ENCODE measurements around the gene SIAH1.
A peak's percentile ranks its signal among the peaks of the same experiment; 100 is the strongest.
"Not testable (repeated sequence)": the region's sequence is repeated elsewhere in the genome, so short reads cannot be mapped to it uniquely, and the experiment has no call there.

Gene SIAH1

DNA sequence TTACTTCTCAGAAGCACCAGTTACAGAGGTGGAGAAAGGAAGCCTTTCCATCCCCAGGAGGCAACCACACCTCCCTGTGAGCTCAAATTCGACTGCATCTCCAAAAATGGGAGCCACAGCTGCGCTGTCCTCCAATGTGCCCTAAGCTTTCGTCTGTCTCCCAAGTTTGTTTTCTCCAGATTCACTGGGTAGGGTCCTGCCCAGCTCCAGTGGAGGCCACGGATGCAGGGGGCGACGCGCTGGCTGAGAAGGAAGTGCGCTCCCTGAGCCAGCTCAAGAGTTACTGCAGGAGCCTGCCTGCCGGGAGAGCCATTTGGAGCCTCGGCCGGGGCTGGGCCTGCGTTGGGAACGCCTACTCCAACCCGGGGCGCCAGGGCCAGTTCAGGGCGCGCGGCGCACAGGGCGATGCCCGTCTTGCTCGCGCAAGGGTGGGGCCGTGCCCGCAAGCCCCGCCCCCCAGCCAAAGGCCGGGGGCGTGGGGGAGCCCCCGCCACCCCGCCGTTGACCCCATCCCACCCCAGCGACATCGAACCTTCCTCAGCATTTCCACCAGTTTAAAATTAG is 19.5 kb downstream of the SIAH1 start:
- DNase-seq = peak; percentile 94

DNA sequence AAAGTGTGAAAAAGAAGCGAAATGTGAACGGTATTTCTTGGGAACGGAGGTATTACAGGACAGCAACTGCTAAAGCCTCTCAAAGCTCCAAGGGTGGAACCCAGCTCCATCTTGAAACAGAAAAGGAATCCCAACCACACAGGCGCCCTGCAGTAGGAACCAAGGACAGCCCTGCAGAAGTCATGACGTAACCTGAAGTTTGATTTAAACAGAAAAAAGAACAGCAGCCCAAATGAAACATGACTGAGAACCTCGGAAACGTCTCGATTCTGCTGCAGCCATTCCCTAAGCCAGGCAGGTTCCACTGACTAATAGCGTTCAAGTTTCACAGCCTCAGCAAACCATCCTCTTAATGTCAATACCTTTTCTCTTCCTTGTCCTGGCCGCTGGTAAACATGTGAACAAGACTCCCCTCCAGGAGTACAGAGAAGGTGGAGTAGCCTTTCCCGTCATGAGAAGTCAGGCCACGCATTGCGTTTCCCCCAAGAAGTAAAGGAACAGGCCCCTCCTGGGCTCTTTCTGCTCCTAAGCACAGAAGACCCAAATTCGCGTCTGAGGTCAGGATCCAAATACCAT is 20.1 kb downstream of the SIAH1 start:
- no peak for DNase-seq

GRCh38 chr16:48361540-48362144 is 23.6 kb downstream of the SIAH1 start:
- no peak for DNase-seq

DNA sequence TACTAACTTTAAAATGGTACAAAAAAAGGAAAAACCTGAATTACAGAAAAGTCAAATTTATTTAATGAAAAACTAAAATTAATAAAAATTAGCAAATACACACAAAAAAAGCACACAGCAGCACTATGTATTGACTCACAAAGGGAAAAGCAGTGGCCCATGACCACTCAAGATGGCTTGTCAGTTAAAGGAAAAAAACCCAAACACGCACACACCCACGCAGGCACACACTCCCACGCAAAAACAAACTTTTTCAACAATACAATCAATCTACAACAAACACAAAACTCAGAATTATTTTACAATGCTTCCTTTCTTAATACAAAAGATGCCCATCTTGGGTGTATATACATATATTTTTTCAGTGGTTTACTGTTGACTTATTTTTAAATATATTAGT is 24.2 kb downstream of the SIAH1 start:
- DNase-seq = no peak

DNA sequence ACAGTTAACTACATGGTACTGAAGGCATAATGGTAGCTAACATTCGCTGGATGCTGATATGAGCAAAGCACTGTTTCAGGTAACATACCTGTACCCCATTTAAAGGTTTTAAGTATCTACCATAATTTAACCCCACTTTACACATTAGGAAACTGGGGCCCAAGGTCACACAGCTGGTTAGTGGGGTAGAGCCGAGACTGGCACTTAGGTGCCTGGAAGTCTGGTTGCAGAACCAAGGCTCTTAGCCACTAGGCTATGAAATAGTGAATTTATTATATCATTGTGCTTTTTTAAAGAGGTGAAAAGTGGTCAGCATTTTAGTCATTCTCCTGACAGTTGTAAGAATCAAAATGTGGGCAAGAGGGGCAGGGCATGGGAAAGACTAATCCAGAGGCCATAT is 25.2 kb downstream of the SIAH1 start:
- DNase-seq = no peak

DNA sequence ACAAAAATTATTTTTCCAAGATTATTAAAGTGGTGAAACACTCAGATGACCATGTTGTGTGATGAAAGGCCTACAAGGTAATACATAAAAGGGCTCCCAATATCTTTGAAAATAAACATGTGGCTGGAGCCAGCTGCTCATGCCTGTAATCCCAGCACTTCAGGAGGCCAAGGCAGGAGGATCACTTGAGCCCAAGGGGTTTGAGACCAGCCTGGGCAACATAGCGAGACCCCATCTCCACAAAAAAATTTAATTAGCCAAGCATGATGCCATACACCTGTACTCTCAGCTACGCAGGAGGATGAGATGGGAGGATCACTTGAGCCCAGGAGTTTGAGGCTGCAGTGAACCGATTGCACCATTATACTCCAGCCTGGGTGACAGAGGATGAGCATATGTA is 26.8 kb downstream of the SIAH1 start:
- no peak for DNase-seq

GRCh38 chr16:48356633-48357376 is 28.4 kb downstream of the SIAH1 start:
- no peak for DNase-seq

GRCh38 chr16:48354877-48355855 is 30.0 kb downstream of the SIAH1 start:
- DNase-seq = no peak

DNA sequence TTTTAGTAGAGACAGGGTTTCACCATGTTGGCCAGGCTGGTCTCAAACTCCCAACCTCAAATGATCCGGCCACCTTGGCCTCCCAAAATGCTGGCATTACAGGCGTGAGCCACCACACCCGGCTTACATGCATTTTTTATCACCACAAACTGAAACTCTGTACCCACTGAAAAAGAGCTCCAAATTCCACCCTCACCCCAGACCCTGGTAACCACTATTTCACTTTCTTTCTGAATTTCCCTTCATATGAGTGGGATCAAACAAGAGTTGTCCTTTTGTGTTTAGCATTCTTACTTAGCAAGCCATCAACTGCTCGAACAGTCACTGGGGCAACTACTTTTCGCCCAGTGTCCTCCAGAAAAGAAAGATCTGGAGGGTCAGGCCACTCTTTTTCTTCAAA is 30.8 kb downstream of the SIAH1 start:
- not testable (repeated sequence) for DNase-seq

DNA sequence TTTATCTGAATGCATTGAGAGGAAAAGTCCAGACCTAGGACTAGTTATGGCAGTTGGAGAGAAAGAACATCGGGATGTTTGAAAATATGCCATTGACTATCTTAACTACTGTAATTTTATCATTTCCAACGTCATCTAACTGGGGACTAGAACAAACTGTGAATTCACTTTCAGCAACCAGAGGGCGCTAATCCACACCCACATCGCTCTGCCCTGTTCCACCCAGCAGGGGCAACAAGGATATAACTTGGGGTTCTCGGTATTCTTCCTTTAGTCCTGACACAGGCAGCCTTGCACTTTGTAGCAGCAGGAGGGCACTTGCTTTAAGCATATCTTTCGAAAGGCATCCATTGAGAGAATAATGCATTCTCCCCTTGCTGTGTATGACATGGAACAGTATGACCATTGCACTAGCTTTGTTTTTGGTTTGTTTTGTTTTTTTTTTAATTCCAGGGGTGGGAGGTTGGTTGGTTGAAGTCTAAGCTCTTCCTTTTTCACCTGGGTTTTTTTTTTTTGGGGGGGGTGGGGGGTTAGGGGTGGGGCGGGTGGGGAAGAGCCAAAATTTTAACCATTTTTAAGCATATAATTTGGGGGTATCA is 31.5 kb downstream of the SIAH1 start:
- DNase-seq = peak; percentile 85

DNA sequence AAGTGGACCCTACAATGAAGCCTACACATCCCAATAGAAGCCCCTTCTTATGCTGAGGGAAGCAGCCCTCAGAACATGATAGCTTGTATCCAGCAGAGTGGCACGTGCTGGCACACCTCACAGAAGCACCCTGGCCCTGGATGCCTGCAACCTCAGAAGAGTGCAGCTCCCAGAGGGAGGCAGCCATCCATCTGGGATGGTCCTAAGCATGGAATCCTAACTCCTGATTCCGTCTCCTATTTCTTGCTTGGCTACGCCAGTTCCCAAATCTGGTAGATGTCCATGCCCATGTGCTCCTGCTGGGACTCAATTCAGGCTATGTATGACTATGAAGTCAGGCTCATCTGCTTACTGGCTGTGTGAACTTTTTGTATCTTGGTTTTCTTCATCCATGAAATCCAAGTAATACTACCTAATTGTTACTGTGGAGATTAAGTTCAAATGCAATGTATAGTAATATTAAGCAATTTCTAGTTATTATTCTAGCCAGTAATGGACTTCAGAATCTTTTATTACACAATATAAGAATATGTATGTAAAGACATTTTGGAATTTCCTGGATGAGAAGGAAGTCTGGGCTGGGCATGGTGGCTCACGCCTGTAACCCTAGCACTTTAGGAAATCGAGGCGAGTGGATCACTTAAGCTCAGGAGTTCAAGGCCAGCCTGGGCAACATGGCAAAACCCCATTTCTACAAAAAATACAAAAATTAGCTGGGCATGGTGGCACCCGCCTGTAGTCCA is 32.4 kb downstream of the SIAH1 start:
- no peak for DNase-seq

DNA sequence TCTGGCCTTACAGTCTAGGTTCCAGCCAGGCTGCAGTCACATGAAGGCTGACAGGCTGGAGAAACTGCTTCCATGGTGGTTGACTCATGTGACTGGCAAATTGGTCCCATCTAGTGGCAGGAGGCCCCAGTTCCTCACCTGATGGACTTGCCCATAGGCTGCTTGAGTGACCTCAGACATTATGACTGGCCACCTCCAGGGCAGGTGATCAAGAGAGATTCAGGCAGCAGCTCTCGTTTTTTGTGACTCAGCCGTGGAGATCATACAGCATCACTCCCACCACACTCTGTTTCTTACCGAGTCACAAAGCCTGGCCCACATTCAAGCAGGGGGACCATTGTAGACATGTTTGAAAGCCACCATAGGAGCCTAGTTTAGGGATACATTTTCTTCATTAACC is 34.5 kb downstream of the SIAH1 start:
- no peak for DNase-seq

- no peak for DNase-seq
Observed at GRCh38 chr16:48347980-48348379, 37.2 kb downstream of the SIAH1 start.

GRCh38 chr16:48347191-48347865 is 37.9 kb downstream of the SIAH1 start:
- no peak for DNase-seq

- no peak for DNase-seq
Observed at GRCh38 chr16:48342591-48342990, 42.6 kb downstream of the SIAH1 start.

GRCh38 chr16:48340054-48340453 is 45.2 kb downstream of the SIAH1 start:
- DNase-seq = no peak

DNA sequence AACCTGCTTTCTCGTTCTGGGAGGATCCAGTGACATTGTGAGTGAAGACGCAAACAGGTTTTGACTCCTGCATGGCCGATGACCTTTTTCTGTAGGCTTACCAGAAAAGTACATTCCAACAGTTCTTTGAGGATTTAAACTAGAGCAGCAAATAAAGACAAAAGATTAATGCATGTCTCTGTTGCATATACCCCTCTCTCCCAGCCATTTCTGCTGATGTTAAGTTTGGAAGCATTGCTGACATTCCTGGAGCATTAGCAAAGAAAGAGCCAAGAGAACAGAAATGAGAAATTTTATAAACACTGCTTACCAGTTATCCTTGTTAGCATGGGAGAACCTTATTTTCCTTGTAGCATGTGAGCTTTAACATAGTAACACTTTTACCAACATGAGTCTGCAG is 49.3 kb downstream of the SIAH1 start:
- no peak for DNase-seq

DNA sequence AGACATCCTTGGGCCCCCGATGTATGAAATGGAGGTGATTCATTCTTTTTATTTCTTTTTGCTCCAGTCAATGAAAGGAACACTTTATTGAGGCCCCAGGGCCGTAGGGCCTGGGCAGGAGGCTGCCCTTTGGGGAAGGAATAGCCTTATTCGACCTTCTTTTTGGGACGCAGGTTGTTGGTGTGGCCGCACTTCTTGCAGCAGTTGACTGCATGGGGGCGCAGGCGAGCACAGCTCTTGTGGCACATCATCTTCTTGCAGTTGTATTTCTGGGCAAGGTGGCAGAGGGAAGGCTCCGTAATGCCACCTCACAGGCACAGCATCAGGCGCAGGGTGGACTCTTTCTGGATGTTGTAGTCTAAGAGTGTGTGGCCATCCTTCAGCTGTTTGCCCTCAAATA is 50.9 kb downstream of the SIAH1 start:
- no peak for DNase-seq

DNA sequence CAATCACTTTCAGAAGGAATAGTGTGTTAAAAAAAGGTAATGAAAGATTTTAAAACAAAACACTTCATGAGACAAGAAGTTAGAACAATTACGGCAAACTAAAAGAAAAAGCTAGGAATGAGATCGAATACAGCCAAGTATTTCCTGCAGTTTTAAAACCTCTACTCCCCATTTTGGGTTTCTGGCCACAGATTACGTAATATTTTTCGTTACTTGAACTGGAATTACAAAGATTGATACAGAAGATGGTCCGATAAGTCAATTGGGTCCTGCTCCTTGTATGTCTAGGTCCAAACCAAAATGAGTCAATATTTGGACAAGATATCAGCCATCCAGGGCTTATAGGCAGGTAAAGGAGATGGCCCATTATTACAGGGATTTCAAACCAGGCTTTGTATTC is 52.2 kb downstream of the SIAH1 start:
- no peak for DNase-seq

GRCh38 chr16:48330841-48331192 is 54.4 kb downstream of the SIAH1 start:
- no peak for DNase-seq

- no peak for DNase-seq
Observed at GRCh38 chr16:48330189-48330840, 54.9 kb downstream of the SIAH1 start.

Measured in RPMI8226 (cell line).